Heart left ventricle (tissue), 13 donors: ENCODE data around the gene CHMP3.

Source experiments
- POLR2A ChIP-seq, 2 donors: fragments of 450-650 bp; IDR thresholded peaks; one replicate each; pipeline ENCODE4 v1.6.1; 2017; ENCODE audit warnings: antibody characterized with exemption in 2 of 2, mild to moderate bottlenecking in 2 of 2, moderate library complexity in 2 of 2
- TF ChIP-seq, protein P1 (sequence below), 12 donors: fragments of 200-600 bp; sonication (generic) in 4 of 12; IDR thresholded peaks; one replicate each; pipeline versions ENCODE4 v1.5.0 to v1.8.0; 2018 to 2022; ENCODE audit warnings: antibody characterized with exemption in 12 of 12, mild to moderate bottlenecking in 5 of 12
- donor health status: ischemic (EF 13 %, LVEDD 7.1; RV severe dilation, severe dysfunction).
- donor health status: DM: no; HTN: yes; CAD: no.
- donor health status: DM: no; HTN: no; CAD: no.
- donor health status: ischemic (EF 25% LVEDD 6.9; RV normal size, moderate dysfunction).
- donor health status: ischemic (EF 25% LVEDD 5.7; RV mildly dilated, moderate dysfunction).
- donor health status: ischemic (EF 35%, LVEDD 5.7; RV mildly dilated, moderate dysfunction).
- donor health status: nonischemic (EF 11% LVEDD 7.7; RV severe dilation, severe dysfunction).
- donor health status: DM: yes; HTN: yes; CAD: no.
- donor health status: PGD.
- donor health status: ischemic (EF 29% LVEDD 5.4; RV normal size, mild dysfunction).
- donor health status: nonischemic (EF 23%, LVEDD 6.1; RV moderate dilation, normal function).

DNA sequence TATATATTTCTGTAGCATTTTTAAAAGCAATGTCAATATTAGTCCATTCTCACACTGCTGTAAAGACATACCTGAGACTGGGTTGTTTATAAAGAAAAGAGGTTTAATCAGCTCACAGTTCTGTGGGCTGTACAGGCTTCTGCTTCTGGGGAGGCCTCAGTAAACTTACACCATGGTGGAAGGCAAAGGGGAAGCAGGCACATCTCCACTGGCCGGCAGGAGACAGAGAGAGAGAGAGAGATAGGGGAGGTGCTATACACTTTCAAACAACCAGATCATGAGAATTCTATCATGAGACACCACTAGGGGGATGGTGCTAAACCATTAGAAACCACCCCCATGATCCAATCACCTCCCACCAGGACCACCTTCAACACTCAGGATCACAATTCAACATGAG is 43.1 kb downstream of the CHMP3 start:
- no peak for TF ChIP-seq POLR2A (IDR thresholded peaks at IDR 0.05)
- TF ChIP-seq, protein P1, sequence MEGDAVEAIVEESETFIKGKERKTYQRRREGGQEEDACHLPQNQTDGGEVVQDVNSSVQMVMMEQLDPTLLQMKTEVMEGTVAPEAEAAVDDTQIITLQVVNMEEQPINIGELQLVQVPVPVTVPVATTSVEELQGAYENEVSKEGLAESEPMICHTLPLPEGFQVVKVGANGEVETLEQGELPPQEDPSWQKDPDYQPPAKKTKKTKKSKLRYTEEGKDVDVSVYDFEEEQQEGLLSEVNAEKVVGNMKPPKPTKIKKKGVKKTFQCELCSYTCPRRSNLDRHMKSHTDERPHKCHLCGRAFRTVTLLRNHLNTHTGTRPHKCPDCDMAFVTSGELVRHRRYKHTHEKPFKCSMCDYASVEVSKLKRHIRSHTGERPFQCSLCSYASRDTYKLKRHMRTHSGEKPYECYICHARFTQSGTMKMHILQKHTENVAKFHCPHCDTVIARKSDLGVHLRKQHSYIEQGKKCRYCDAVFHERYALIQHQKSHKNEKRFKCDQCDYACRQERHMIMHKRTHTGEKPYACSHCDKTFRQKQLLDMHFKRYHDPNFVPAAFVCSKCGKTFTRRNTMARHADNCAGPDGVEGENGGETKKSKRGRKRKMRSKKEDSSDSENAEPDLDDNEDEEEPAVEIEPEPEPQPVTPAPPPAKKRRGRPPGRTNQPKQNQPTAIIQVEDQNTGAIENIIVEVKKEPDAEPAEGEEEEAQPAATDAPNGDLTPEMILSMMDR (IDR thresholded peaks at IDR 0.05), result no peak
